Measurements from ENCODE around the gene GAMT.

GAMT gene

DNA sequence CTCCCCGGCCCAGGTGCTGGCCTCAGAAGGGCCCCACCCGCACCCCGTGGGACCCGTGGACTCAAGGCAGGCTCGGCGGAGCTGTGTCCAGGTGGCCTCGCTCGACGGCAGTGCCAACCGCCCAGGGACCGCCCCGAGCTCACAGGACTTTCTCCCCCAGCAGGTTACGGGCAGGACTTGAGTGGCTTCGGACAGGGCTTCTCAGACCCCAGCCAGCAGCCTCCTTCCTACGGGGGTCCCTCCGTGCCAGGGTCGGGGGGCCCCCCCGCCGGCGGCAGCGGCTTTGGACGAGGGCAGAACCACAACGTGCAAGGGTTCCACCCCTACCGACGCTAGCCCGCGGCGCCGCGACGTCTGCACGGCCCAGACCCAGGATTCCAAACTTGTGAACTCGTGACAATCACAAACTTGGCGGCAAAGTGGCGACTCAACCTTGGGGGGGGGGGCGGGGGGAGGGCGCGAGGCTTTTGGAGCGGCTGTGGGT is 33.3 kb upstream of the GAMT start:
- no peak overlapping the region for H3K9ac ChIP-seq (ENCODE audit: low read depth, low read length, poor library complexity, severe bottlenecking)
- peaks cover 5% of the 10 kb centered on the region for H3K4me1 ChIP-seq (ENCODE audit: insufficient read depth, low read length, poor library complexity, severe bottlenecking)
- H3F3A ChIP-seq (ENCODE audit: low read depth) = no peaks in the 10 kb centered on the region
- no peak overlapping the region for H3K4me3 ChIP-seq (ENCODE audit: low read length, poor library complexity, severe bottlenecking)
- H3K79me2 ChIP-seq (ENCODE audit: insufficient read depth, low read length) = peaks cover 18% of the 10 kb centered on the region
- TF ChIP-seq CTCF (conservative IDR thresholded peaks at IDR 0.05; ENCODE audit: low read length) (no peak), EZH2phosphoT487 (IDR thresholded peaks at IDR 0.05; ENCODE audit: borderline replicate concordance) (no peak)
- peaks cover 18% of the 10 kb centered on the region for H4K20me1 ChIP-seq (ENCODE audit: insufficient read depth, low read length, poor library complexity, severe bottlenecking)
- no peak overlapping the region for H3K4me2 ChIP-seq (ENCODE audit: low read depth, low read length, poor library complexity, severe bottlenecking)
- H2AFZ ChIP-seq (ENCODE audit: low read length) = no peak overlapping the region
- peaks cover 9% of the 10 kb centered on the region for H3K27me3 ChIP-seq (ENCODE audit: insufficient read depth, low read length, poor library complexity, severe bottlenecking)
- peaks cover 45% of the 10 kb centered on the region; the same call in 1 of the 2 replicates for H3K36me3 ChIP-seq (ENCODE audit: insufficient read depth, low read length)
- no peaks in the 10 kb centered on the region for H3K9me3 ChIP-seq (ENCODE audit: insufficient read depth, low read depth, low read length)
- H3K9me2 ChIP-seq (replicated peaks; ENCODE audit: low read depth, low read length) = no peaks in the 10 kb centered on the region

DNA sequence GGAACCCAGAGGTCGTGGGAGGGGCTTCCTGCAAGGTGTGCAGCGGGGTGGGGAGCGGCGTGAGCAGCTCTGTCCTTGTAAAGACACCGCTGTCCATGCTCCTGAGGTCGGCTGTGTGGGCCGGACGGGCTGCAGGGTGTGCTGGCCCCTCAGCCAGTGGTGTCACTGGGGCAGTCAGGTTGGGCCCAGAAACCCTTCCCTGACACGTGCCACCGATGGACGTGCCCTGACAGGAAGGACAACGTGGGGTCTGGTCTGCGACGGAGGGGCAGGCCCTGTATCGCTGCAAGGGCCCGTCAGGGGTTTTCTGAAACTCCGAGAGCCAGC is 32.7 kb upstream of the GAMT start:
- Histone ChIP-seq H3K36me3 (ENCODE audit: insufficient read depth, low read length) (peaks cover 51% of the 10 kb centered on the region; the same call in 1 of the 2 replicates), H3K9ac (ENCODE audit: low read depth, low read length, poor library complexity, severe bottlenecking) (no peak overlapping the region)

GRCh38 chr19:1433119-1434039 is 32.0 kb upstream of the GAMT start:
- peaks cover 6% of the 10 kb centered on the region for H4K20me1 ChIP-seq (ENCODE audit: insufficient read depth, low read length, poor library complexity, severe bottlenecking)
- H3K4me1 ChIP-seq (ENCODE audit: insufficient read depth, low read length, poor library complexity, severe bottlenecking) = no peaks in the 10 kb centered on the region
- H3K4me3 ChIP-seq (ENCODE audit: low read length, poor library complexity, severe bottlenecking) = no peak overlapping the region
- no peaks in the 10 kb centered on the region for H3K9me3 ChIP-seq (ENCODE audit: insufficient read depth, low read depth, low read length)
- H2AFZ ChIP-seq (ENCODE audit: low read length) = no peak overlapping the region
- H3K36me3 ChIP-seq (ENCODE audit: insufficient read depth, low read length) = peaks cover 57% of the 10 kb centered on the region; the same call in 1 of the 2 replicates
- H3K9me2 ChIP-seq (replicated peaks; ENCODE audit: low read depth, low read length) = no peaks in the 10 kb centered on the region
- H3K27me3 ChIP-seq (ENCODE audit: insufficient read depth, low read length, poor library complexity, severe bottlenecking) = peaks cover 3% of the 10 kb centered on the region
- H3K4me2 ChIP-seq (ENCODE audit: low read depth, low read length, poor library complexity, severe bottlenecking) = no peak overlapping the region
- H3K9ac ChIP-seq (ENCODE audit: low read depth, low read length, poor library complexity, severe bottlenecking) = no peak overlapping the region
- no peaks in the 10 kb centered on the region for H3F3A ChIP-seq (ENCODE audit: low read depth)
- TF ChIP-seq EZH2phosphoT487 (IDR thresholded peaks at IDR 0.05; ENCODE audit: borderline replicate concordance) = no peak
- no peak for TF ChIP-seq CTCF (conservative IDR thresholded peaks at IDR 0.05; ENCODE audit: low read length)
- peaks cover 5% of the 10 kb centered on the region for H3K79me2 ChIP-seq (ENCODE audit: insufficient read depth, low read length)

More for the DNA sequence above, 32.7 kb upstream of the GAMT start:
- Histone ChIP-seq H4K20me1 (ENCODE audit: insufficient read depth, low read length, poor library complexity, severe bottlenecking) (peaks cover 12% of the 10 kb centered on the region), H3K79me2 (ENCODE audit: insufficient read depth, low read length) (peaks cover 12% of the 10 kb centered on the region), H3F3A (ENCODE audit: low read depth) (no peaks in the 10 kb centered on the region), H3K9me3 (ENCODE audit: insufficient read depth, low read depth, low read length) (no peaks in the 10 kb centered on the region), H3K4me1 (ENCODE audit: insufficient read depth, low read length, poor library complexity, severe bottlenecking) (peaks cover 2% of the 10 kb centered on the region), H3K27me3 (ENCODE audit: insufficient read depth, low read length, poor library complexity, severe bottlenecking) (peaks cover 9% of the 10 kb centered on the region), H3K4me2 (ENCODE audit: low read depth, low read length, poor library complexity, severe bottlenecking) (no peak overlapping the region), H3K9me2 (replicated peaks; ENCODE audit: low read depth, low read length) (no peaks in the 10 kb centered on the region), H2AFZ (ENCODE audit: low read length) (no peak overlapping the region), H3K4me3 (ENCODE audit: low read length, poor library complexity, severe bottlenecking) (no peak overlapping the region)
- TF ChIP-seq EZH2phosphoT487 (IDR thresholded peaks at IDR 0.05; ENCODE audit: borderline replicate concordance) = no peak
- TF ChIP-seq CTCF (conservative IDR thresholded peaks at IDR 0.05; ENCODE audit: low read length) = no peak
